Endodermal cell (in vitro differentiated cells): ENCODE results near the gene REPS2. TPM values are rescaled to one million over a fixed set of nuclear protein-coding genes. Genes with fewer than 3 reads are reported as not detected.

Source experiments
- DNase-seq: peaks from one replicate; pipeline ENCODE4 v3.0.0-alpha.2; 2017
- H3K27ac ChIP-seq: 2 replicates; pipeline ENCODE4 v1.5.1; 2013; ENCODE audit warnings: mild to moderate bottlenecking, low read depth, low read length, moderate library complexity
- H3K27me3 ChIP-seq: 2 replicates; pipeline ENCODE4 v1.6.1; 2013; ENCODE audit warnings: mild to moderate bottlenecking, low read length, moderate library complexity; ENCODE audit not compliant: insufficient read depth, control insufficient read depth, poor library complexity, severe bottlenecking
- H3K36me3 ChIP-seq: 2 replicates; pipeline ENCODE4 v1.7.0; 2013; ENCODE audit warnings: mild to moderate bottlenecking, low read length, moderate library complexity; ENCODE audit not compliant: control insufficient read depth, insufficient read depth
- H3K4me1 ChIP-seq: one replicate; pipeline ENCODE4 v1.7.0; 2013; ENCODE audit warnings: low read length; ENCODE audit not compliant: control insufficient read depth, insufficient read depth
- H3K4me3 ChIP-seq: 2 replicates; pipeline ENCODE4 v1.5.1; 2013; ENCODE audit warnings: mild to moderate bottlenecking, low read length, moderate library complexity
- H3K9ac ChIP-seq: 2 replicates; pipeline ENCODE4 v1.6.1; 2013; ENCODE audit warnings: mild to moderate bottlenecking, low read length, moderate library complexity; ENCODE audit not compliant: poor library complexity, severe bottlenecking; ENCODE audit errors: extremely low read depth
- H3K9me3 ChIP-seq: 2 replicates; pipeline ENCODE4 v1.6.1; 2013; ENCODE audit warnings: mild to moderate bottlenecking, low read length, moderate library complexity; ENCODE audit not compliant: control insufficient read depth
- H3K27ac Mint-ChIP-seq: 2 replicates; pipeline ENCODE4 v1.8.0; 2020; ENCODE audit warnings: mixed read lengths
- H3K27me3 Mint-ChIP-seq: 2 replicates; pipeline ENCODE4 v1.8.0; 2021; ENCODE audit warnings: mild to moderate bottlenecking, mixed read lengths; ENCODE audit not compliant: insufficient read depth
- H3K36me3 Mint-ChIP-seq: 2 replicates; pipeline ENCODE4 v1.8.0; 2020; ENCODE audit warnings: low read depth, mixed read lengths
- H3K4me1 Mint-ChIP-seq: 2 replicates; pipeline ENCODE4 v1.8.0; 2020; ENCODE audit warnings: mixed read lengths
- H3K4me3 Mint-ChIP-seq: 2 replicates; pipeline ENCODE4 v1.8.0; 2020; ENCODE audit warnings: mild to moderate bottlenecking, moderate library complexity, mixed read lengths
- H3K9me3 Mint-ChIP-seq: 2 replicates; pipeline ENCODE4 v1.8.0; 2020; ENCODE audit warnings: mild to moderate bottlenecking, mixed read lengths
- CTCF ChIP-seq: fragments of 200-600 bp; sonication (generic); conservative IDR thresholded peaks from 2 replicates; pipeline ENCODE4 v1.5.0; 2021; ENCODE audit warnings: antibody characterized with exemption, mild to moderate bottlenecking
- WGBS, 2 experiments: methylation state at CpG; one replicate each; pipeline versions ENCODE4 v1.1.5 to v1.1.7; 2013; ENCODE audit warnings: missing lambda C conversion rate in 2 of 2, mixed read lengths in 1 of 2; ENCODE audit not compliant: insufficient coverage in 1 of 2, insufficient read length in 1 of 2; 5-methylcytosine and 5-hydroxymethylcytosine counted together
- total RNA-seq, 2 donors: library from RNA; stranded (reverse); fragmentation: NEBNext Ultra II Directional in 1 of 2; extraction: Animal tissue kit (Norgen Biotek cat#: 25700) in 1 of 2; gene quantifications; 2 replicates in 1 of 2; 3 replicates in 1 of 2; pipeline ENCODE4 v1.2.1, GENCODE V29; 2021

Gene REPS2
- total RNA-seq, 2 donors from 2014 or later, result 4.3 to 16.6 TPM

DNA sequence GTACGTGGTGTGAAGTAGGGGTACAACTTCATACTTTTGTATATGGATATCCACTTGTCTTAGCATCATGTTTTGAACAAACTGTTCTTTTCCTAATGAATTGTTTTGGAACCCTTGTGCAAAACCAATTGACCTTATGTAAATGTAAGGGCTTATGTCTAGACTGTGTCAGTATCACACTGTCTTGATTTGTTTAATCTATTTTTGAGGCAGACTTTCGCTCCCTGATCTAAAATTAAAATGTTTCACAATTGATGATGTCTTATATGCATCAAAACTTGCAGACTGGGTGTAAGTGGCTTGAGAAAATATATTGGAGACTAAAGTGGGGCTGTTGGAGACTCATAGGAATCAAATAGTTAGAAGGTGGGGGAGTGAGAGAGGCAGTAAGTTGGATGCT lies 25.2 kb downstream of the REPS2 start:
- H3K36me3 Mint-ChIP-seq, result peaks cover 2% of the 10 kb centered on the region
- no peaks in the 10 kb centered on the region for H3K4me1 Mint-ChIP-seq
- no peaks in the 10 kb centered on the region for H3K36me3 ChIP-seq
- H3K4me3 Mint-ChIP-seq, result no peak overlapping the region
- no peaks in the 10 kb centered on the region for H3K9me3 ChIP-seq
- no peaks in the 10 kb centered on the region for H3K4me1 ChIP-seq
- H3K27ac Mint-ChIP-seq, result no peak overlapping the region
- 96% methylated on average over 2 of the region's 2 CpGs; no CpG with 5 or more reads in 1 of the 2 experiments for WGBS, 2 experiments
- peaks cover 27% of the 10 kb centered on the region for H3K9me3 Mint-ChIP-seq
- no peak overlapping the region for H3K9ac ChIP-seq
- no peak overlapping the region for H3K27ac ChIP-seq
- no peak for TF ChIP-seq CTCF
- no peak for DNase-seq
- no peak overlapping the region for H3K4me3 ChIP-seq
- no peaks in the 10 kb centered on the region for H3K27me3 ChIP-seq
- H3K27me3 Mint-ChIP-seq, result peaks cover 15% of the 10 kb centered on the region

DNA sequence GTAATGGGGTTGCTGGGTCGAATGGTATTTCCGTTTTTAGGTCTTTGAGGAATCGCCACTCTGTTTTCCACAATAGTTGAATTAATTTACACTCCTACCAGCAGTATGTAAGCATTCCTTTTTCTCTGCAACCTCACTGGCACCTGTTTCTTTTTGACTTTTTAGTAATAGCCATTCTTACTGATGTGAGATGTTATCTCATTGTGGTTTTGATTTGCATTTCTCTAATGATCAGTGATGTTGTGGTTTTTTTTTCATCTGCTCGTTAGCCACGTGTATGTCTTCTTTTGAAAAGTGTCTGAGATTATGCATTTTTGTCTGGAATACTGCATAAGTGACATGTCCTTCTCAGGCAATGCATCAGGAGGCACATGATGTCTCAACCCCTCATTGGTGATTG lies 28.8 kb downstream of the REPS2 start:
- DNase-seq, result no peak
- Mint-ChIP-seq H3K27ac (no peak overlapping the region), H3K4me1 (no peaks in the 10 kb centered on the region), H3K36me3 (no peaks in the 10 kb centered on the region), H3K9me3 (peaks cover 5% of the 10 kb centered on the region), H3K4me3 (no peak overlapping the region), H3K27me3 (peaks cover 15% of the 10 kb centered on the region)
- no peak overlapping the region for H3K4me3 ChIP-seq
- no peaks in the 10 kb centered on the region for H3K27me3 ChIP-seq
- H3K9ac ChIP-seq, result no peak overlapping the region
- WGBS, 2 experiments, result 80% methylated on average over 2 of the region's 5 CpGs; no CpG with 5 or more reads in 1 of the 2 experiments
- no peaks in the 10 kb centered on the region for H3K36me3 ChIP-seq
- H3K4me1 ChIP-seq, result no peaks in the 10 kb centered on the region
- no peak overlapping the region for H3K27ac ChIP-seq
- TF ChIP-seq CTCF, result no peak
- H3K9me3 ChIP-seq, result no peaks in the 10 kb centered on the region

- Histone ChIP-seq H3K27ac (no peak overlapping the region), H3K4me3 (no peak overlapping the region), H3K4me1 (no peaks in the 10 kb centered on the region), H3K27me3 (no peaks in the 10 kb centered on the region), H3K36me3 (no peaks in the 10 kb centered on the region), H3K9ac (no peak overlapping the region), H3K9me3 (no peaks in the 10 kb centered on the region)
- peaks cover 7% of the 10 kb centered on the region for H3K27me3 Mint-ChIP-seq
- H3K4me1 Mint-ChIP-seq, result no peaks in the 10 kb centered on the region
- H3K27ac Mint-ChIP-seq, result no peak overlapping the region
- no peak for DNase-seq
- H3K4me3 Mint-ChIP-seq, result no peak overlapping the region
- H3K36me3 Mint-ChIP-seq, result no peaks in the 10 kb centered on the region
- TF ChIP-seq CTCF, result no peak
- peaks cover 2% of the 10 kb centered on the region for H3K9me3 Mint-ChIP-seq
Measured at GRCh38 chrX:16977771-16978170, 31.3 kb downstream of the REPS2 start.
